ENCODE results near the gene BACH2.

DNA sequence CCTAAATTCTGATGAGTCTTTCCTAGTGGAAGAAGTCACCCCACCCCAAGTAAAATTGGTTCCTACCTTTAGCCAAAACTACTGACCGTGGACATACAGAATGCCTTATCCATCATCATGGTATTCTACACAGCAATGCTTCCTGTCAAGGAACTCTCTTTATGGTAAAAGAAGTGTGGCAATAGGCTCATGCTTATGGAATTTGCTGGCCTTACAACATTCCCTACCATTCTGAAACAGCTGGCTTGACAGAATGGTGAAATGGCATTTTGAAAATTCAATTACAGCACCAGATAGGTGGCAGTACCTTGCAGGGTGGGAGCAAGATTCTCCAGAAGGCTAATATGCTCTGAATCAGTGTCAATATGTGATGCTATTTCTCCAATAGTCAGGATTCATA is 41.8 kb upstream of the BACH2 start:
- TF ChIP-seq, protein P1, sequence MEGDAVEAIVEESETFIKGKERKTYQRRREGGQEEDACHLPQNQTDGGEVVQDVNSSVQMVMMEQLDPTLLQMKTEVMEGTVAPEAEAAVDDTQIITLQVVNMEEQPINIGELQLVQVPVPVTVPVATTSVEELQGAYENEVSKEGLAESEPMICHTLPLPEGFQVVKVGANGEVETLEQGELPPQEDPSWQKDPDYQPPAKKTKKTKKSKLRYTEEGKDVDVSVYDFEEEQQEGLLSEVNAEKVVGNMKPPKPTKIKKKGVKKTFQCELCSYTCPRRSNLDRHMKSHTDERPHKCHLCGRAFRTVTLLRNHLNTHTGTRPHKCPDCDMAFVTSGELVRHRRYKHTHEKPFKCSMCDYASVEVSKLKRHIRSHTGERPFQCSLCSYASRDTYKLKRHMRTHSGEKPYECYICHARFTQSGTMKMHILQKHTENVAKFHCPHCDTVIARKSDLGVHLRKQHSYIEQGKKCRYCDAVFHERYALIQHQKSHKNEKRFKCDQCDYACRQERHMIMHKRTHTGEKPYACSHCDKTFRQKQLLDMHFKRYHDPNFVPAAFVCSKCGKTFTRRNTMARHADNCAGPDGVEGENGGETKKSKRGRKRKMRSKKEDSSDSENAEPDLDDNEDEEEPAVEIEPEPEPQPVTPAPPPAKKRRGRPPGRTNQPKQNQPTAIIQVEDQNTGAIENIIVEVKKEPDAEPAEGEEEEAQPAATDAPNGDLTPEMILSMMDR (IDR thresholded peaks at IDR 0.05; ENCODE audit: insufficient read depth, low read length, poor library complexity, severe bottlenecking), result no peak
- TF ChIP-seq EZH2phosphoT487 (conservative IDR thresholded peaks at IDR 0.05; ENCODE audit: low read length), result no peak
